Measurements from ENCODE around the gene RASA2. TPM values are rescaled to one million over a fixed set of nuclear protein-coding genes. Genes with fewer than 3 reads are reported as not detected.
"Not testable (repeated sequence)": the region's sequence is repeated elsewhere in the genome, so short reads cannot be mapped to it uniquely, and the experiment has no call there.

RASA2 gene
- polyA plus RNA-seq, 5 donors, result 18.6 to 32.3 (median 25.8) TPM

DNA sequence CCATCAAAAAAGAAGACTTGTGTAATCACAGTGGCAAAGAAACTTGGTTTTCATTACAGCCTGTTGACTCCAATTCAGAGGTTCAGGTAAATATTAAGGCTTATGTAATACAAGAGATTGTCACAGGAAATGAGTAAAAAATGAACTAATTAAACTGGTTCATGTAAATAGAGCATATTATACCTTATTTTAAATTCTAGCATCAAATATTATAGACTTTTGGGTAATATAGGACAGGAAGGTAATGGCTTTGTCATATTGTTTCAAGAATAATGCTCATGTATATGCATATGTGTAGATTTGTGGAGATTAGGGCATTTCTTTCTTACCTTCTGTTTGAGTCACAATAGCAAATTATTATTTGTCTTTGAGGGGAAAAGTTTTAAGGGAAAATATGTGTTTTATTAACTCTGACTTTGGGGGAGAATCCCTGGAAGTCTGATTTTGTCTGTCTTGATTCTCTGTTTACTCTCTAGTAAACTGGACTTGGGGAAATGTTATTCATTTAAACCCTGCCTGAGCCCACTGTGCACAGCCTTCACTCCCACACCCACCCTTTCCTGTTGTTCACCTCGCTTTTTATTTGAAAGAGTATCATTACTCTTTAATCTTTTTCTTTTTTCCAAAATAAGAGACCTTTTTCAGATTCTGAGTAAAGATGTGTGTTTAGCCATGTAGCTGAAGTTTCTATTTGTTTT is 43.0 kb downstream of the RASA2 start:
- no peak for DNase-seq

DNA sequence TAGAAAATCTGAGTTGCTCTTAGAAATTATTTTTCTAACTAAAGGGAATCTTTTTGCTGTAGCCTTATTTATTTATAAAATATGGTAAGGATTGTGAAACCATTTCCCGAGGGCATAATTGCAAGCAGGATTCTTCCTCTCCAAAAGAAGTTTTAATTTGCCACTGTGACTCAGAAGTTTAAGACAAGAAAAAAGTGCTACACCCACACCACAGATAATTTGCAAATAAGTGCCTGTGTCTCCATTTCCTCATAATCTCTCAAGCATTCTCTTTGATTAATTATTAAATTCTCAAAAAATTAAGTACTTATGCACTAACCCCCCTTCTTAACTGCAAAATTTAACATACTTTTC is 43.6 kb downstream of the RASA2 start:
- DNase-seq, result no peak

DNA sequence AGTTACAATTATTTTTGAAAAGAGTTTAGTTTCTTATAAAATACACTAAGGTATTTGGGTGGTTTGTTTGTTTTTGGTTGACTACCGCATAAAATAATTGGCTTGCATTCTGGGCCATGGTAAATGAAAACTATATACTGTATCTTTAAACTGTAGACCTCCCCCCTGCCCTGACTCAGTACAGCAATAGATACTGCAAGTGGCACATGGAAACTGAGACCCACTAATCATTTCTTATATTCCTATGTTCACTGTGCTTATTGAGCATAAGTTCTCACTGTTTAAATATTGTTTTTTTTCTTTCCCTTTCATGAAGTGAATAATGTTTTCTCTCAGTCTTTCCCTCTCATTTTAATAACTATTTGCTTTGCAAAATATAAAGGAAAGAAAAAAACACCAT is 45.8 kb downstream of the RASA2 start:
- no peak for DNase-seq

DNA sequence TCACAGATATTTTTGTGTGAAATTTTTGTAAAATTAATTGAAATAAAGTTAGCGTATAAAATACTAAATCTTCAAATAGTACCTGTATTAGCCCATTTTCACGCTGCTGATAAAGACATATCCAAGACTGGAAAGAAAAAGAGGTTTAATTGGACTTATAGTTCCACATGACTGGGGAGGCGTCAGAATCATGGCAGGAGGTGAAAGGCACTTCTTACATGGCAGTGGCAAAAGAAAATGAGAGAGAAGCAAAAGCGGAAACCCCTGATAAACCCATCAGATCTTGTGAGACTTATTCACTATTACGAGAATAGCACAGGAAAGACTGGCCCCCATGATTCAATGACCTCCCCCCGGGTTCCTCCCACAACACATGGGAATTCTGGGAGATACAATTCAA is 49.2 kb downstream of the RASA2 start:
- not testable (repeated sequence) for DNase-seq

DNA sequence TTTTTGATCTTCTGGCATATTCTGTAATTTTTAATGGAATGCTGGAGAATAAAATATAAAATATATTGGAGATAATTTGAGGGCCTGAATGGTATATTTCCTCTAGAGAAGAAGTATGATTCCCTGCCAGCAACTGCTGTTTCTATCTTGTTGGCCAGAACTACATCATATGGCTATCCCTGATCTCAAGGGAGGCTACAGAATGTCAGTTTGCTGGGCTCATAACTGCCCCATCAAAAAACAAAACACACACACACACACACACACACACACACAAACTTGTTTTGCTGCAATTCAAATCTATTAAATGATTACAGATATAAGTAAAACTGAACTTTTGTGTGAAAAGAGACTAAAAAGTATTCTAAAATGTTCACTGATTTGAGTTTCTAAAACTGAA is 51.0 kb downstream of the RASA2 start:
- no peak for DNase-seq

DNA sequence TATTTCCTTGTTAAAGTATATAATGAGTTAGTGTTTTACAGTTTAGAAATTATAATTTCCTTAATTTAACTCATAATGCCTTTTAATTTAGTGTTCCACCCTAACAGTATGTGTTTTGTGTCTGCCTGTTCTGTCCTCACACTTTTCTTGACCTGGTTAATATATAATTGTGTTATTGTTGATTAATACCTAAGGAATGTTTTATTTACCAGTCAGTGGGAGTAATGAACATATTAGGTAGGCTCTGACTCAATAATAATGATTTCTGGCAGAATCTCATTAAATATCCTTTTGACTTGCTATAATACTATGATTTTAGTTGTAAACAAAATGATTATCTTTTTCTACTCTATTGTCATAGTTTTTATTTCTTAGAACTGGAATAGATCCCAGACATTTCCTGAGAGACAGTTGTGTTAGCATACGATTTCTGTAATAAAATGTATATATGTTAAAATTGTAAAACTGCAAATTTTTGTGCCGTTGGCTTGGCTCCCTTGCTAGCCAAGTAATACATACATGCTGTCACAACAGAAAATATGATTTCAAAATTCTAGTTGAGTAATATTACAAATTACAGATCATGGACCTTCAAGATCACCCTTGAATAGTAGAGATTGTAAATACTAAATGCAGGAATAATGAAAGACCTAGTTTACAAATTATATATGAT is 51.9 kb downstream of the RASA2 start:
- DNase-seq, result peak in 1 of 2 donors; percentile 17

DNA sequence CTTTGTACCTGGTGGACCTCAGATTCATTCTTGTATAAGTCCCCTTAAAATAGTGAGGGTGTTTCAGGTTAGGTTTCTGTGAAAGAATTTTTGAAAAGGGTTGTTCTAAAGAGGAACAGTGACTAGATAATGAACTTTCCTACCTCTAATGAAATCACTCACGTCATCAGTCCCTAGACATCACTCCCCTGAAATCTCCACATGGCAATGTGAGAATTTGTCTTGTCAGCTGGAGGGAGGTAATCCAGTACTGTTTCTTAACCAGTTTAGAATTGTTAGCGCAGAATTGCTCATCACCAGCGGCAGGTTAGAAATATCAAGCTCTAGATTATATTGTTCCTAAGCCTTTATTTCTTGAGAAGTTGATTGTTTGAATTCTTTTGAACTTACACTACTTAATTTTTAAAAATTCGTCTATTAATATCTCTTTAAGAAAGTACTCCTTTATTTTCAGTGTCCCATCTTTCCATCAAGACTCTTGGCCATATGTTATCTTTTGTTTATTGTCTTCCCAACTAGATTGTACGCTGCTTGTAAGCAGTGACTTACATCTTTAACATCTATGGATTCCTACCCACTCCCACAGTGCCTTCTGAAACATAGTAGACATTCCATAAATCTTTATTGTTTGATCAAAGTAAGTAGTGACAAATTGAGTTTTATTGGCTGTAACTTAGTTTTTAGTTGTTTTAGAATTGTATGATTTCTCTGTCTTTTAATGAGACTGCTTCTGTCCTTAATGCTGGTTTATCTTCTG is 52.8 kb downstream of the RASA2 start:
- no peak for DNase-seq

DNA sequence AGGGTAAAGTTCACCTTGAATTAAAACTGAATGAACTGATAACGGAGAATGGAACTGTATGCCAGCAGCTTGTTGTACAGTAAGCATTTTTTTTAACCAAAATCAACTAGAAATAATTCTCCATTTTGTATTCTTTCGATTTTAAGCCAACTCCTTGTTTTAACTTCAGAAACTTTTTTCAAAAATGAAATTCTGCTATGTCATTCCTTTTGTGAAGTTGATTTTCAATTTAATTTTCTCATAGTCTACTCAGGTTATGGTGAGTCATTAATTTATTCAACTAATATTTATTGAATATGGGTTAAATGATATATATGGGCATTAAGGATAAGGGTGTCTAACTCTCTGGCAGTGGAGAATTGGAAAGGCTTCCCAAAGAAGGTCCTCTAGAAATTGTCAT is 53.7 kb downstream of the RASA2 start:
- DNase-seq, result no peak

DNA sequence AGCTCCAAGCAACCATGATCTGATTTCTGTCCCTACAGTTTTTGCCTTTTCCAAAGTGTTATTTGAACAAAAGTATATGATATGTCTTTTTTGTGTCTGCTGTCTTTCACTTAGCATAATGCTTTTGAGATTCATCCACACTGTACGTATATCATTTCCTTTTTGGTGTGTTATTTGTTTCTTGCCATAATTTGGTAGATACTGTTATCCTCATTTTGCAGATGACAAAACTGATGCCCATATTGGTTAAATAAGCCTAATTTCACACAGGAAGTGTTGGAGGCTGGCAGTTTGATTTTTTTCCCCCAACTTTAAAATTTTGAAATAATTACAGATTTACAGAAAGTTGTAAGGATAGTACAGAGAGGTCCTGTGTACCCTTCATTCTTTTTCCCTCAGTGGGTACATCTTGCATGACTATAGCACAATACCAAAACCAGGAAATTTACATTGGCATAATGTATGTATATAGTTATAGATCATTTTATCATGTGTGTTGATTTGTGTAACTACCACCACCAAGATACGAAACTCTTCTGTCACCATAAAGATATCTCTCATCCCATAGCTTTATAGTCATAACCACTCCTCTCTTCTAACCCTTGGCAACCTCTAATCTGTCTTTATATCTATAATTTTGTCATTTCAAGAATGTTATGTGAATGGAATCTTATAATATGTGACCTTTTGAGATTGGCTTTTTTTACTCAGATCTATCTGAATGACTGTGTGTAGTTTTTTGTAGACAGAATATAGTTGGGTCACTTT is 55.6 kb downstream of the RASA2 start:
- DNase-seq, result no peak

DNA sequence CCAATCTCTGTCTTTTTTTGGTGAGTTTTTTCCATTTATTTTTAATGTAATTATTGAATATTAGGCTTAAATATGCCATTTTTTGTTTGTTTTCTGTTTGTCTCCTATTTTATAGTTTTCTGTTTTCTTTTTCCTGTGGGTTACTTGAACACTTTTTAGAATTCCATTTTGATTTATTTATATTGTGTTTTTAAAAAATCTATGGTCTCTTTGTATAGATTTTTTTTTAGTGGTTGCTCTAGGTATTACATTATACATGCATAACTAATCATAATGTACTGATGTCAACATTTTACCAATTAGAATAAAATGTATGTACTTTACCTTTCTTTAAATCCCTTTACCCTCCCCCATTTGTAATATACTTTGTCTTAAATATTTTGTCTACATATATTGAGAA is 56.2 kb downstream of the RASA2 start:
- no peak for DNase-seq

DNA sequence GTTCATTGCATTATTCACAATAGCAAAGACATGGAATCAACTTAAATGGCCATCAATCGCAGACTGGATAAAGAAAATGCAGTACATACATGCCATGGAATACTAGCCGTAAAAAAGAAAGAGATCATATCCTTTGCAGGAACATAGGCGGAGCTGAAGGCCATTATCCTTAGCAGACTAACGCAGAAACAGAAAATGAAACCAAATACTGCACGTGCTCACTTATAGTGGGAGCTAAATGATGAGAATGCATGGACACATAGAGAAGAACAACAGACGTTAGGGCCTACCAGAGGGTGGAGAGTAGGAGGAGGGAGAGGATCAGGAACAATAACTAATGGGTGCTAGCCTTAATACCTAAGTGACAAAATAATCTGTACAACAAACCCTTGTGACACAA is 57.9 kb downstream of the RASA2 start:
- DNase-seq, result no peak

DNA sequence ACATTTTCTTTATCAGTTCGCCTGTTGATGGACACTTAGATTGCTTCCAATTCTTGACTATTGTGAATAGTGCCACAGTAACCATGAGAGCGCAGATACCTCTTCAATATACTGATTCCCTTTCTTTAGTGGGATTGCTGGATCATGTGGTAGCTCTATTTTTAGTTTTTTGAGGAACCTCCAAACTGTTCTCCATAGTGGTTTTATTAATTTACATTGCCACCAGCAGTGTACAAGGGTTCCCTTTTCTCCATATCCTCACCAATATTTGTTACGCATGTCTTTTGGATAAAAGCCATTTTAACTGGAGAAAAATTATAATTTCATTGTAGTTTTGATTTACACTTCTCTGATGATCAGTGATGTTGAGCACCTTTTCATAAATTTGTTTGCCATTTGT is 59.3 kb downstream of the RASA2 start:
- no peak for DNase-seq

DNA sequence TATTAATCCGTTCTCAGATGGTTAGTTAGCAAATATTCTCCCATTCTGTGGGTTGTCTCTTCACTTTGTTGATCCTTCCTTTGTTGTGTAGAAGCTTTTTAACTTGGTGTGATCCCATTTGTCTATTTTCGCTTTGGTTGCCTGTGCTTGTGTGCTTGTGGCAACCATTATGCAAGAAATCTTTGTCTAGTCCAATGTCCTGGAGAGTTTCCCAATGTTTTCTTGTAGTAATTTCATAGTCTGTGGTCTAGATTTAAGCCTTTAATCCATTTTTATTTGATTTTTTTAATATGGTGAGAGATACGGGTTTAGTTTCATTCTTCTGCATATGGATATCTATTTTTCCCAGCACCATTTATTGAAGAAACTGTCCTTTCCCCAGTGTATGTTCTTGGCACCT is 59.8 kb downstream of the RASA2 start:
- no peak for DNase-seq

DNA sequence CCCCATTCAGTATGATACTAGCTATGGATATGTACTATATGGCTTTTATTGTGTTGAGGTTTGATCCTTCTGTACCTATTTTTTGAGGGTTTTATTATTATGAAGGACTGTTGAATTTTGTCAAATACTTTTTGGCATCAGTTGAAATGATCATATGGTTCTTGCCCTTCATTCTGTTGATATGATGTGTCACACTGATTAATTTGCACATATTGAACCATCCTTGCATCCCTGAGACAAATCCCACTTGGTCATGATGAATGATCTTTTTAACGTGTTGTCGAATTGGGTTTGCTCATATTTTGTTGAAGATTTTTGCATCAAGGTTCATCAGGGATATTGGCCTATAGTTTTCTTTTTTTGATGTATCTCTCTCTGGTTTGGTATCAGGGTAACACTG is 61.0 kb downstream of the RASA2 start:
- no peak for DNase-seq

DNA sequence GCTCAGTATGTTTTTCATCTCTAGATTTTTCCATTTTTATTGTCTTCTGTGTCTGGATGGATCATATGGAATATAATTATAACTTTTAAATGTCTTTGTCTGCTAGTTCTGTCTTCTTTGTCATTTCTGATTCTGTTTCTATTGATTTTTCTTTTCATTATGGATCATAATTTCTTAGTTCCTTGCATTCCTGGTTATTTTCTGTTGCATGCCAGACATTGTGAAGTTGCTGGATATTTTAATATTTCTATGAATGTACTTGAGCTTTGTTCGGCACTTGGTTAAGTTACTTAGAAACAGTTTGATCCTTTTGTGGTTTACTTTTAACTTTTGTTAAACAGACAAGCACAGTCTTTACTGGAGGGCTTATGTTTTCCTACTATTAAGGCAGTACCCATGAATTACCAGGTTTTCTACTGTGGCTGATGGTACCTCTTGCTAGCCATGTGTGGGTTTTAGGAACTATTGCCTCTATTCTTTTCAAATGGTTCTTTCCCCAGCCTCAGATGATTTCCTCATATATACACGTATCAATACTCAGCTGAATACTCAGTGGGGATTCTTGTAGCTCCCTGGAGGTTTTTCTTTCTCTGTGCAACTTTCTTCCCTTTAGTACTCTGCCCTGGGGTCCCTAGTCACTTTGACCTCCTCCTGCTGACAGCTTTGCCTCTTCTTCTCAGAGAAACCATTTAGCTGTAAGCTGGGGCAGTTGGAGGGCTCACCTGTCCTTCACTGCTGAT is 64.3 kb downstream of the RASA2 start:
- no peak for DNase-seq

DNA sequence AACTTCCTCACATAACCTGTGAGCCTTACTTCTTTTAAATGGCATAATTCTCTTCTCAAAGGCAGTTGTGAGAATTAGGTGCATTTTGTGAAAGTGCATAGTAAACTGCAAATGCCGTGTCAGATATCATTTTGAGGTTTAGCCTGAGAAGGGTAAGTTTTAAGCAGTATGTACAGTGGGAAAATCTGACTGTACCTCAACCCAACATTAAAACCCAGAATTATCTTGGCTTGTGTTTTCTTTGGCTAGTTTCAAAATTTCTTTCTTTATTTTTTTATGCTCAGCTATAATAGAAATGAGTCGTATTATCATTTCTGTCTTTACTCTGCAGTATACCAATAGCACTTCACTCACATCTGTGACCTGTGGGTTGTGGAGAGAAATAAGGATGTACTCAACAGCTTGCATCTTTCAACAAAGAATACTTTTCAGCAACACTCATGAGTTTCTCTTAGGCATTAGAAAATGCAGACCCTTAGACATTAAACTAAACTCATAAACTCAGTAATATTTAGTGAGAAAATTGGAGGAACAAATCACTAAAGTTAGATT is 65.7 kb downstream of the RASA2 start:
- DNase-seq, result no peak

DNA sequence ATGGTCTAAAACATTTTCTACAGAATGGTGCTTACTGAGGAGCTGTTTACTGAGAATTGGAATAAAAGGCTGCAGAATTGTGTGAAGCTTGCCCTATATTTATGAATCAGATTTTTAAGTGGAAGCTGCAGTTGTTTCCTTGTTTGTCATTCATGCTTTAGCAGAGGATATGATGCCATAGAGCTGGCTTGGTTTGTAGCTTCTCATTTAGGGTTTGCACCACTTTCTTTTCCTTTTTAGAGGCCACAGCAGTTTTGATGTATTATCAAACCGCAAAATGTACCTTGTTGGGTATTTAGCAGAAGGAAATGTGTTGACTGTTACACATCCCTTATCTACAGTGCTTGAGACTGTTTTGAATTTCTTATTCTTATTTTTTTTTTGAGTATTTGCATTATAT is 66.2 kb downstream of the RASA2 start:
- no peak for DNase-seq

DNA sequence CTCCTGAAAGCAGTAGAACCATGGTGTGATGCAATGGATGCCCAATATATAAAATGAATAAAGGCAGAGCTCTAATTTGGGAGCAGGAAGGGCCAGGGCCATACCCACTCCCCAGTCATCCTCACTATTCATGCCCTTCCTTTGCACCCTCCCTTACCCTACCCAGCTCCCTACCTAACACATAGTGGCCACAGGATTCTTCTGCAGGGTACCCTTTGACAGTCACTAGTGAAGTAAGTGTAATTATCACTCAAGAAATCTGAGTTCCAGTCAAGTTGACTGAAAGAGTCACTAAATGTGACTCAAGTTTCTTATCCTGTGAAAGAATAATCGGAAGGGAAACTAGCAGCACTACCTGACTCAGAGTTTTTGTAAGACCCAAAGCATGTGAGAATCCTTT is 69.2 kb downstream of the RASA2 start:
- no peak for DNase-seq

DNA sequence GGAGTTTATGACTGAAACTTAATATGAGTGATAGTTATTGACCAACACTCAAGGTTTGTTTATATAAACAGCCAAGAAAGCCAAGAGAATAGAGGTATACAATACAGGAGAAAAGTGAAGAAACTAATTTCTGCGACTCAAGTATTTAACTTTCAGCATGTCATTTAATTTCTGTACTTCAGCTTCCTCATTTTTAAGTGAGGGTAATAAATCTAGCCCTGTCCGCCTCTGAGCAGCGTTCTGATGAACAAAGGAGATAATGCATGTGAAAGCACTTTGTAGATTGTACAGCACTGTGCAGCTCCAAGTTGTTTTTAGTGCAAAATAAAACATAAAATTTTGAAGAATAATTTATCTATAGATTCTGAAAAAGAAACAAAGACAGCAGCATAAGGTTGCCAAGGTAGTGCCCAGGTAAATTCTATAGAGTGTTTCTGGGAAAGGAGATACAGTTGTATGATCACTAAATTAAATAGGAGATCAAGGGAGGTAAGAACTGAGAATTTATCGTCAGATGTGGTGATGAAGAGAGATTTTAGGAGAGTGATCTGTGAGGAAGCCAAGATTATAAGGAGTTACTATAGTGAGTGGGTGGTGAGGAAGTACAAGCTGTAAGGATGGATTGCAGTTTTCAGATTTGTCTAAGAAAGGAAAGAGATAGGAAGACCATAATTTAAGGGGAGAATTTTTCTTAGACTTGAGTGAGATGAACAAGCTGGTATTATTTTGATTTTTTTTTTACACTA is 71.3 kb downstream of the RASA2 start:
- no peak for DNase-seq

DNA sequence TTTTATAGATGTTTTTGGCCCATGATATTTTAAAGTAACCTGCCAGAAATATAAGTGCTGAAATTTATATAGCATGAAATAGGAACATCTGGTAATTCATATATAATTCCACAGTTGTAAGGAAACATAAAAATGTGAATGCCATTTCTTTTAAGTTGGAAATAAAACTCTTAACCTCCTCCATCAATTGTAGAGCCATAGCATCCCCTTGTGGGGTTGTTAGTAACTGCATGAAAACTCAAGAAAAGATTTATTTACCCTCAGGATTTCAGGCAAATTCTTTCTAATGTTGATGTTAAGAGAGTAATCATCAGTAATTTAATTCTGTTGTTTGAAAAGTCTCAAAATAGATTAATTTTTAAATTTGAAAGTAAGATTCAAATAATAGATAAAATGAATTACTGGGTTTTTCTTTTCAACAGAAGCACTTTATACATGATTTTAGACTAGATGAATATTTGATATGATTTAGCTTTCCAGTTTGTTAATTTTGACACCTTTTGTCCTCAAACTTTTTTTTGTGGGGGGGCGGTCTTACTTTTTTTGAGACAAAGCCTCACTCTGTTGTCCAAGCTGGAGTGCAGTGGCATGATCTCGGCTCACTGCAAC is 74.7 kb downstream of the RASA2 start:
- peak; percentile 49 to 59 for DNase-seq

All from right lung (tissue), 5 donors.